DOHH2 (cell line): Measurements from ENCODE around the gene COX18.
A peak's percentile ranks its signal among the peaks of the same experiment; 100 is the strongest.

Experiments used
- EZH2phosphoT487 ChIP-seq: fragments of 200-600 bp; sonication (generic); IDR thresholded peaks from 2 replicates; pipeline ENCODE4 v1.6.1; 2017; ENCODE audit warnings: borderline replicate concordance, mild to moderate bottlenecking, antibody characterized with exemption, low read length, moderate library complexity, mixed read lengths
- TF ChIP-seq, protein P1 (sequence below): fragments of 200-600 bp; sonication (generic); IDR thresholded peaks from one replicate; pipeline ENCODE4 v1.5.1; 2014; ENCODE audit warnings: antibody characterized with exemption, mild to moderate bottlenecking, low read depth, low read length; ENCODE audit not compliant: poor library complexity, severe bottlenecking

DNA sequence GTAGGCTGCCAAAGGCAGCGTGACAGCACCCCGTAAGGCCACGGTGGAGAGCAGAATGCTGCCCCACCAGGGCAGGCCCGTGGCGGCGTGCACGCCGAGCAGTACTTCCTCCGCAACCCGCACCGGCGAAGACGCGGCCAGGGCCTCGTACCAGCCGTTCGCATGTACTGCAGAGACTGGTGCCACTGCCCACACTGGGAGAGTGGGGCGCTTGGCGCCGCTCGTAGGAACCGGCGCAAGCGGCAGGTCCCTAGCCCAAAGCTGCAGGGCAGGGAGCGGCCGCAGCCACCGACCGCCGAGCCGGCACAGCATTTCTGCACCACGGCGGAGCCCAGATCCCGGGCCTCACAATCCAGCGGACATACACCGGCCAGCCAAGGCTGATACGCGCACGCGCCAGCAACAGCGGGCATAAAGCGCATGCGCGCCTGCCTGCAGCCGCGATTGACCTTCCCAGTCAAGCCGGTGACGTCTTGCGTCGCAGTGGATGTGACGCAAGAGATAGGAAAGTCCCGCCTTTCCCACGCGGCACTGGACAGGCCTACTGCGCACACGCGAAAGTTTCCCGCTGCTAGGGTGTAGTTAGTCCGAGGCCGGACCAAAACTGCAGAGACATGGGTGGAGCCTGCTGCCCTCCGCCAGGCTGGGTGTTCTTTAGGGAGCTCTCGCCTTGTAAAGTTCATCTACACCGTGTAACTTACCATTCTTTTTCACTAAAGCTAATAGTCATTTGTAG is at the start of gene COX18:
- TF ChIP-seq, protein P1, sequence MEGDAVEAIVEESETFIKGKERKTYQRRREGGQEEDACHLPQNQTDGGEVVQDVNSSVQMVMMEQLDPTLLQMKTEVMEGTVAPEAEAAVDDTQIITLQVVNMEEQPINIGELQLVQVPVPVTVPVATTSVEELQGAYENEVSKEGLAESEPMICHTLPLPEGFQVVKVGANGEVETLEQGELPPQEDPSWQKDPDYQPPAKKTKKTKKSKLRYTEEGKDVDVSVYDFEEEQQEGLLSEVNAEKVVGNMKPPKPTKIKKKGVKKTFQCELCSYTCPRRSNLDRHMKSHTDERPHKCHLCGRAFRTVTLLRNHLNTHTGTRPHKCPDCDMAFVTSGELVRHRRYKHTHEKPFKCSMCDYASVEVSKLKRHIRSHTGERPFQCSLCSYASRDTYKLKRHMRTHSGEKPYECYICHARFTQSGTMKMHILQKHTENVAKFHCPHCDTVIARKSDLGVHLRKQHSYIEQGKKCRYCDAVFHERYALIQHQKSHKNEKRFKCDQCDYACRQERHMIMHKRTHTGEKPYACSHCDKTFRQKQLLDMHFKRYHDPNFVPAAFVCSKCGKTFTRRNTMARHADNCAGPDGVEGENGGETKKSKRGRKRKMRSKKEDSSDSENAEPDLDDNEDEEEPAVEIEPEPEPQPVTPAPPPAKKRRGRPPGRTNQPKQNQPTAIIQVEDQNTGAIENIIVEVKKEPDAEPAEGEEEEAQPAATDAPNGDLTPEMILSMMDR = peak; percentile 24
- no peak for TF ChIP-seq EZH2phosphoT487
